Glutamatergic neuron (in vitro differentiated cells): ENCODE measurements around the gene PIP4K2A. TPM values are rescaled to one million over a fixed set of nuclear protein-coding genes. Genes with fewer than 3 reads are reported as not detected.

Experiments used
- DNase-seq: peaks from one replicate; pipeline ENCODE4 v3.0.0; 2022
- H3K27ac Mint-ChIP-seq: one replicate; pipeline ENCODE4 v1.8.0; 2020; ENCODE audit warnings: mild to moderate bottlenecking, mixed read lengths, inconsistent platforms; ENCODE audit not compliant: unreplicated experiment
- H3K27me3 Mint-ChIP-seq: one replicate; pipeline ENCODE4 v1.8.0; 2020; ENCODE audit warnings: mild to moderate bottlenecking, moderate library complexity, mixed read lengths, inconsistent platforms; ENCODE audit not compliant: unreplicated experiment
- H3K36me3 Mint-ChIP-seq: one replicate; pipeline ENCODE4 v1.8.0; 2020; ENCODE audit warnings: mild to moderate bottlenecking, mixed read lengths, inconsistent platforms; ENCODE audit not compliant: unreplicated experiment
- H3K4me1 Mint-ChIP-seq: one replicate; pipeline ENCODE4 v1.8.0; 2020; ENCODE audit warnings: mild to moderate bottlenecking, low read depth, mixed read lengths, inconsistent platforms; ENCODE audit not compliant: unreplicated experiment
- H3K4me3 Mint-ChIP-seq: one replicate; pipeline ENCODE4 v1.8.0; 2020; ENCODE audit warnings: mild to moderate bottlenecking, mixed read lengths, inconsistent platforms; ENCODE audit not compliant: unreplicated experiment
- H3K9me3 Mint-ChIP-seq: one replicate; pipeline ENCODE4 v1.8.0; 2020; ENCODE audit warnings: mild to moderate bottlenecking, moderate library complexity, mixed read lengths, inconsistent platforms; ENCODE audit not compliant: unreplicated experiment
- total RNA-seq: library from RNA; stranded (reverse); fragmentation: NEBNext Ultra II Directional; extraction: Animal tissue kit (Norgen Biotek cat#: 25700); gene quantifications from one replicate; pipeline ENCODE4 v1.2.1, GENCODE V29; 2021; ENCODE audit not compliant: unreplicated experiment
- TF ChIP-seq, protein P1 (sequence below): fragments of 200-600 bp; sonication (generic); IDR thresholded peaks from one replicate; pipeline ENCODE4 v1.5.0; 2021; ENCODE audit not compliant: partially characterized antibody, unreplicated experiment

Gene PIP4K2A
- total RNA-seq, 1 donor from 2014 or later, result 20.7 TPM

GRCh38 chr10:22652988-22653481 lies 61.3 kb downstream of the PIP4K2A start:
- peaks cover 2% of the 10 kb centered on the region for H3K4me1 Mint-ChIP-seq
- TF ChIP-seq, protein P1, sequence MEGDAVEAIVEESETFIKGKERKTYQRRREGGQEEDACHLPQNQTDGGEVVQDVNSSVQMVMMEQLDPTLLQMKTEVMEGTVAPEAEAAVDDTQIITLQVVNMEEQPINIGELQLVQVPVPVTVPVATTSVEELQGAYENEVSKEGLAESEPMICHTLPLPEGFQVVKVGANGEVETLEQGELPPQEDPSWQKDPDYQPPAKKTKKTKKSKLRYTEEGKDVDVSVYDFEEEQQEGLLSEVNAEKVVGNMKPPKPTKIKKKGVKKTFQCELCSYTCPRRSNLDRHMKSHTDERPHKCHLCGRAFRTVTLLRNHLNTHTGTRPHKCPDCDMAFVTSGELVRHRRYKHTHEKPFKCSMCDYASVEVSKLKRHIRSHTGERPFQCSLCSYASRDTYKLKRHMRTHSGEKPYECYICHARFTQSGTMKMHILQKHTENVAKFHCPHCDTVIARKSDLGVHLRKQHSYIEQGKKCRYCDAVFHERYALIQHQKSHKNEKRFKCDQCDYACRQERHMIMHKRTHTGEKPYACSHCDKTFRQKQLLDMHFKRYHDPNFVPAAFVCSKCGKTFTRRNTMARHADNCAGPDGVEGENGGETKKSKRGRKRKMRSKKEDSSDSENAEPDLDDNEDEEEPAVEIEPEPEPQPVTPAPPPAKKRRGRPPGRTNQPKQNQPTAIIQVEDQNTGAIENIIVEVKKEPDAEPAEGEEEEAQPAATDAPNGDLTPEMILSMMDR, result no peak

DNA sequence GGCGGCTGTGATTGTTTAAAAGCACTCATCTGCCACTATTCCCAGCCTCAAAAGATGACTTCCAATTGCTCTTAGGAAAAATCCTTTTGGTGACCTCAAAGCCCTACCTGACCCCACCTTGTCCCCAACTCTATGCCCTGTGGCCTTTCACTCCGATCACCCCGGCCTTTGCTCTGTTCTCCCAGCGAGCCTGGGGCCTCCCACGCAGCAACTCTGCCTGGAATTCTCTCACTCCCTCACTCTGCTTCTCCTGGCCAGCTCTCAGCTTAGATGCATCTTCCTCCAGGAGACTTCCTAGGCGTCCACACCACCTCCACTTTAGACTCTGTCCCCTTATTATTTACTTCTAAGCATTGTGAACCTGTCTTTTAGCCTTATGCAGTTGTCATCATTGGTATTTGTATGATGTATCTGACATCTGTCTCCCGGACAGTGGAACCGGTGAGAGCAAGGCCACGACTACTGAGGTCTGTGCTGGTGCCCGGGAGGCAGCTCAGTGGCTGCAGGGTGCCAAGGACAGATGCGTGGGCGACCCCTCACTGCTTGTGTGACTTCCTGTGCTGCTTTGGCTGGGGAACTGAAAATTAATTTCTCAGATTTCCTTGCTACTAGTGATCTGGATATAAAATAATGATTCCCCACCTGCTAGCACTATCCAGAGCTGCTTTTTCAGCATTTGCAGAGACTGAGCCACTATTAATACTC lies 63.0 kb downstream of the PIP4K2A start:
- Mint-ChIP-seq H3K27ac (no peak overlapping the region), H3K27me3 (no peaks in the 10 kb centered on the region), H3K36me3 (no peaks in the 10 kb centered on the region), H3K4me3 (no peak overlapping the region), H3K9me3 (no peaks in the 10 kb centered on the region), H3K4me1 (peaks cover 11% of the 10 kb centered on the region)
- TF ChIP-seq, protein P1, result no peak
- no peak for DNase-seq

More at GRCh38 chr10:22652988-22653481, 61.3 kb downstream of the PIP4K2A start:
- Mint-ChIP-seq H3K4me3 (no peak overlapping the region), H3K27me3 (no peaks in the 10 kb centered on the region), H3K27ac (no peak overlapping the region), H3K9me3 (no peaks in the 10 kb centered on the region), H3K36me3 (no peaks in the 10 kb centered on the region)
- DNase-seq, result no peak

GRCh38 chr10:22649994-22650393 lies 64.4 kb downstream of the PIP4K2A start:
- H3K9me3 Mint-ChIP-seq, result no peaks in the 10 kb centered on the region
- H3K27ac Mint-ChIP-seq, result no peak overlapping the region
- TF ChIP-seq, protein P1, result no peak
- DNase-seq, result no peak
- no peak overlapping the region for H3K4me3 Mint-ChIP-seq
- no peaks in the 10 kb centered on the region for H3K36me3 Mint-ChIP-seq
- peaks cover 11% of the 10 kb centered on the region for H3K4me1 Mint-ChIP-seq
- H3K27me3 Mint-ChIP-seq, result no peaks in the 10 kb centered on the region

DNA sequence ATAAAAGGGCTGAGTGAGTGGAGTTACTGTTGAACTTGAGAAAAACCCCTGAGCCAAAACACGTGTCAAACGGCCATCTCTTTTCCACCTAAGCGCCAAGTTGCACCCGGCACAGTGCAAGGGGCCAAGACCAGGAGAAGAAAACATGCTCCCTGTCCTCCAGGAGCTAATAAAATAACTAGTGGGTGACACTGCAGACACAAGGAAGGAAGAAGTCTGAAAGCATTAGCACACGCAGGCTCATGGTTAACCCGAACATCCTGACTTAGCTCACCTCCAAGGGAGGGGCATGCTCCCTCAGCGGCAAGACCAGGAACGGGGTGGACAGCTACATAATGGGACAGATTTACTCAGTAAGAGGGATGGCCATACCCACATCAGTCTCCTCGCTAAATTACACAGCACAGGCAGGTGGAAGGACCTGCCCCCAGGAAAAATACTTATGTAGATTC lies 65.0 kb downstream of the PIP4K2A start:
- no peak for DNase-seq
- Mint-ChIP-seq H3K4me3 (no peak overlapping the region), H3K27ac (no peak overlapping the region), H3K9me3 (no peaks in the 10 kb centered on the region), H3K27me3 (peaks cover 2% of the 10 kb centered on the region), H3K36me3 (no peaks in the 10 kb centered on the region), H3K4me1 (peaks cover 13% of the 10 kb centered on the region)
- TF ChIP-seq, protein P1, result no peak

- DNase-seq, result no peak
- Mint-ChIP-seq H3K27ac (no peak overlapping the region), H3K36me3 (no peaks in the 10 kb centered on the region), H3K4me1 (peaks cover 18% of the 10 kb centered on the region), H3K9me3 (peaks cover 4% of the 10 kb centered on the region), H3K4me3 (no peak overlapping the region), H3K27me3 (peaks cover 10% of the 10 kb centered on the region)
- TF ChIP-seq, protein P1, result no peak
These were observed 65.8 kb downstream of the PIP4K2A start for GRCh38 chr10:22648547-22648961.
